ENCODE results near the gene APOBEC4.

APOBEC4 gene

GRCh38 chr1:183640193-183640592 is 12.9 kb downstream of the APOBEC4 start:
- no peak overlapping the region for H3K27ac ChIP-seq (replicated peaks)
- H3K27me3 ChIP-seq (ENCODE audit: insufficient read depth, poor library complexity, severe bottlenecking) = no peaks in the 10 kb centered on the region
- no peak for DNase-seq (ENCODE audit: low read depth in 1 of 2, low spot score in 1 of 2)
- TF ChIP-seq CTCF (IDR thresholded peaks at IDR 0.05; ENCODE audit: insufficient read depth, low read length) = no peak
- H3K4me3 ChIP-seq (replicated peaks; ENCODE audit: insufficient read depth, low read length) = no peak overlapping the region

- Histone ChIP-seq H3K27me3 (ENCODE audit: insufficient read depth, poor library complexity, severe bottlenecking) (no peaks in the 10 kb centered on the region), H3K4me3 (replicated peaks; ENCODE audit: insufficient read depth, low read length) (no peak overlapping the region), H3K27ac (replicated peaks) (peak overlapping the region; percentile 40)
- peak; percentile 39; the same call in 1 of the 2 replicates for TF ChIP-seq SPI1 (IDR thresholded peaks at IDR 0.05; ENCODE audit: borderline replicate concordance, low read depth)
- TF ChIP-seq CTCF (IDR thresholded peaks at IDR 0.05; ENCODE audit: insufficient read depth, low read length) = no peak
- peak in 1 of 2 experiments; percentile 27 for DNase-seq (ENCODE audit: low read depth in 1 of 2, low spot score in 1 of 2)
Measured at GRCh38 chr1:183638649-183639387, 14.3 kb downstream of the APOBEC4 start.

- no peak overlapping the region for H3K4me3 ChIP-seq (replicated peaks; ENCODE audit: insufficient read depth, low read length)
- no peak overlapping the region for H3K27ac ChIP-seq (replicated peaks)
- H3K27me3 ChIP-seq (ENCODE audit: insufficient read depth, poor library complexity, severe bottlenecking) = no peaks in the 10 kb centered on the region
- TF ChIP-seq CTCF (IDR thresholded peaks at IDR 0.05; ENCODE audit: insufficient read depth, low read length) (no peak), POLR2AphosphoS5 (IDR thresholded peaks at IDR 0.05; ENCODE audit: low read depth) (no peak), SPI1 (IDR thresholded peaks at IDR 0.05; ENCODE audit: borderline replicate concordance, low read depth) (no peak), REST (IDR thresholded peaks at IDR 0.05; ENCODE audit: insufficient replicate concordance, low read depth) (no peak), GABPA (IDR thresholded peaks at IDR 0.05; ENCODE audit: low read depth) (no peak)
- no peak for DNase-seq (ENCODE audit: low read depth in 1 of 2, low spot score in 1 of 2)
Measured at GRCh38 chr1:183636783-183637182, 16.3 kb downstream of the APOBEC4 start.

- H3K27ac ChIP-seq (replicated peaks) = no peak overlapping the region
- no peaks in the 10 kb centered on the region for H3K27me3 ChIP-seq (ENCODE audit: insufficient read depth, poor library complexity, severe bottlenecking)
- TF ChIP-seq GABPA (IDR thresholded peaks at IDR 0.05; ENCODE audit: low read depth) (no peak), SPI1 (IDR thresholded peaks at IDR 0.05; ENCODE audit: borderline replicate concordance, low read depth) (no peak), REST (IDR thresholded peaks at IDR 0.05; ENCODE audit: insufficient replicate concordance, low read depth) (no peak), CTCF (IDR thresholded peaks at IDR 0.05; ENCODE audit: insufficient read depth, low read length) (no peak), POLR2AphosphoS5 (IDR thresholded peaks at IDR 0.05; ENCODE audit: low read depth) (no peak)
- H3K4me3 ChIP-seq (replicated peaks; ENCODE audit: insufficient read depth, low read length) = peak overlapping the region; percentile 97
- DNase-seq (ENCODE audit: low read depth in 1 of 2, low spot score in 1 of 2) = no peak
Measured at GRCh38 chr1:183636334-183636682, 16.8 kb downstream of the APOBEC4 start.
